HepG2 (cell line): ENCODE measurements around the gene OR2T2. TPM values are rescaled to one million over a fixed set of nuclear protein-coding genes. Genes with fewer than 3 reads are reported as not detected.
"Not testable (repeated sequence)": the region's sequence is repeated elsewhere in the genome, so short reads cannot be mapped to it uniquely, and the experiment has no call there.

Source experiments
- ATAC-seq: fragments of 200-7000 bp; cut with Tn5 transposase; 3 replicates; pipeline ENCODE4 v1.9.1; 2020; ENCODE audit warnings: mild to moderate bottlenecking, moderate library complexity
- Bru-seq: library from RNA; stranded (reverse); fragments of 400-500 nt; gene quantifications from one replicate; lab custom pipeline; 2021; lab: Mats Ljungman, UMichigan
- BruChase-seq, 2 experiments: library from RNA; stranded (reverse); fragments of 400-500 nt; gene quantifications; one replicate each; lab custom pipeline; 2021; lab: Mats Ljungman, UMichigan
- BruUV-seq: library from RNA; stranded (reverse); fragments of 400-500 nt; replicated peaks from 2 replicates; lab custom pipeline; 2021; lab: Mats Ljungman, UMichigan
- CTCF ChIA-PET: fragments of 300-600 bp; formaldehyde crosslinking; extraction: SDS; loops from one replicate; lab custom pipeline; 2021; ENCODE audit warnings: low total read pairs, inconsistent platforms, low intra/inter-chr PET ratio; lab: Yijun Ruan, JAX
- POLR2A ChIA-PET: fragments of 350-600 bp; sonication (Branson Sonifier 250); formaldehyde crosslinking; loops from one replicate; lab custom pipeline; 2020; ENCODE audit warnings: antibody characterized with exemption, inconsistent platforms; lab: Yijun Ruan, JAX
- DNase-seq: peaks from one replicate; pipeline ENCODE4 v3.0.0-alpha.2; 2015; ENCODE audit warnings: low spot score
- FAIRE-seq: peaks from 3 replicates; lab custom pipeline; 2011; peaks lifted over from hg19 to GRCh38; lab: Jason Lieb, UNC
- H2AFZ ChIP-seq: one replicate; pipeline ENCODE4 v1.6.1; 2011; ENCODE audit warnings: low read length, inconsistent platforms
- H3K27ac ChIP-seq: fragments of 300-600 bp; 3 replicates; pipeline ENCODE4 v1.8.0; 2011; ENCODE audit warnings: mixed run types, mild to moderate bottlenecking, mixed read lengths, low read length, inconsistent platforms; ENCODE audit not compliant: insufficient read depth; ENCODE audit errors: extremely low read length
- H3K27me3 ChIP-seq, 2 experiments: fragments of 200-600 bp in 1 of 2; 2 replicates in 1 of 2; 3 replicates in 1 of 2; pipeline versions ENCODE4 v1.6.0 to v1.8.0; 2011; ENCODE audit warnings: low read length in 2 of 2, mild to moderate bottlenecking in 2 of 2, moderate library complexity in 2 of 2, inconsistent platforms in 1 of 2; ENCODE audit not compliant: insufficient read depth in 2 of 2, control insufficient read depth in 1 of 2
- H3K36me3 ChIP-seq, 2 experiments: fragments of 200-600 bp in 1 of 2; replicated peaks in 1 of 2; 2 replicates in 1 of 2; 3 replicates in 1 of 2; pipeline versions ENCODE4 v1.5.1 to v1.8.0; 2011; ENCODE audit warnings: low read length in 2 of 2, inconsistent platforms in 1 of 2; ENCODE audit not compliant: insufficient read depth in 2 of 2, control insufficient read depth in 1 of 2
- H3K4me1 ChIP-seq: 2 replicates; pipeline ENCODE4 v1.5.1; 2012; ENCODE audit warnings: low read length, inconsistent platforms; ENCODE audit not compliant: insufficient read depth
- H3K4me2 ChIP-seq: 2 replicates; pipeline ENCODE4 v1.6.0; 2011; ENCODE audit warnings: low read depth, low read length, inconsistent platforms
- H3K4me3 ChIP-seq, 3 experiments: fragments of 200-600 bp in 1 of 3; sonication (generic), shearing (Covaris generic) in 1 of 3; replicated peaks in 1 of 3; 2 replicates each; pipeline ENCODE4 v1.5.1; 2011 to 2016; ENCODE audit warnings: low read length in 3 of 3, inconsistent platforms in 2 of 3, low read depth in 2 of 3, mild to moderate bottlenecking in 2 of 3, control low read depth in 1 of 3, mixed read lengths in 1 of 3; ENCODE audit not compliant: insufficient read depth in 1 of 3
- H3K79me2 ChIP-seq: one replicate; pipeline ENCODE4 v1.6.1; 2011; ENCODE audit warnings: low read length, inconsistent platforms; ENCODE audit not compliant: insufficient read depth
- H3K9ac ChIP-seq: 2 replicates; pipeline ENCODE4 v1.6.0; 2011; ENCODE audit warnings: mild to moderate bottlenecking, low read depth, low read length, inconsistent platforms; ENCODE audit not compliant: insufficient read depth
- H3K9me3 ChIP-seq: 2 replicates; pipeline ENCODE4 v1.5.1; 2012; ENCODE audit warnings: mild to moderate bottlenecking, low read length
- H4K20me1 ChIP-seq: 2 replicates; pipeline ENCODE4 v1.6.0; 2011; ENCODE audit warnings: inconsistent platforms, mild to moderate bottlenecking, low read length, moderate library complexity; ENCODE audit not compliant: insufficient read depth
- NCOA2 ChIP-seq: sonication (generic); formaldehyde crosslinking; IDR thresholded peaks from 2 replicates; pipeline ENCODE4 v1.8.0; 2022; ENCODE audit warnings: inconsistent platforms
- ZZZ3 ChIP-seq: sonication (generic); formaldehyde crosslinking; IDR thresholded peaks from 2 replicates; pipeline ENCODE4 v1.4.0; 2020; ENCODE audit warnings: missing genetic modification reagents, mild to moderate bottlenecking, borderline replicate concordance
- WGBS: methylation state at CpG from one replicate; pipeline ENCODE4 v1.1.6; 2017; ENCODE audit warnings: low lambda C conversion rate; 5-methylcytosine and 5-hydroxymethylcytosine counted together
- in situ Hi-C: cut with HindIII; loops from 2 replicates; pipeline ENCODE4 v1.10.0; 2017; ENCODE audit warnings: low pct_unique_long_range_greater_than_20kb; ENCODE audit not compliant: extremely low pct_ligation_motif_present
- intact Hi-C: fragments of 100-400 bp; cut with micrococcal nuclease; formaldehyde crosslinking; loops from one replicate; pipeline ENCODE4 v1.10.0; 2022; ENCODE audit not compliant: unreplicated experiment
- long read RNA-seq, 2 experiments: library from RNA in 1 of 2; library from polyadenylated mRNA in 1 of 2; stranded (forward) in 1 of 2; unstranded in 1 of 2; transcript quantifications; one replicate each; pipeline ENCODE4 v2.0.0, GENCODE V29; 2019 to 2022
- polyA minus RNA-seq, 3 experiments: library from RNA; depleted of rRNA, polyadenylated mRNA; stranded (reverse); fragments of >200 nt; gene quantifications; 2 replicates each; pipeline ENCODE4 v1.2.3, GENCODE V29; 2011; ENCODE audit warnings: low replicate concordance in 1 of 3
- polyA plus RNA-seq, 8 experiments: library from polyadenylated mRNA; depleted of rRNA in 3 of 8; stranded (reverse) in 7 of 8; unstranded in 1 of 8; fragments of >200 nt; fragmentation: Illumina TruSeq in 4 of 8; extraction: Trizol in 4 of 8; gene quantifications; 2 replicates each; pipeline versions ENCODE4 v1.2.1 to v1.2.3, GENCODE V29; 2011 to 2016; ENCODE audit warnings: low read depth in 4 of 8, missing spikeins in 1 of 8, mixed read lengths in 1 of 8; ENCODE audit not compliant: insufficient read depth in 1 of 8
- total RNA-seq, 5 experiments: library from RNA; depleted of rRNA; stranded (reverse); fragments of >200 nt; fragmentation: Illumina TruSeq; extraction: Trizol; gene quantifications; 2 replicates each; pipeline ENCODE4 v1.2.3, GENCODE V29; 2016; ENCODE audit warnings: low read depth in 1 of 5
- TF ChIP-seq, protein P1 (sequence below): sonication (generic); formaldehyde crosslinking; IDR thresholded peaks from 2 replicates; pipeline ENCODE4 v1.5.1; 2020; ENCODE audit warnings: missing genetic modification reagents, mild to moderate bottlenecking, borderline replicate concordance

The OR2T2 gene
- not detected in 2 replicates for total RNA-seq (2016; rRNA removed; fragmentation: Illumina TruSeq; extraction: Trizol)
- total RNA-seq (2016; cell fraction: cytosol; rRNA removed; fragmentation: Illumina TruSeq; extraction: Trizol; ENCODE audit: low read depth): not detected in 2 replicates
- total RNA-seq (2016; cell fraction: insoluble cytoplasmic fraction; rRNA removed; fragmentation: Illumina TruSeq; extraction: Trizol): not detected in 2 replicates
- total RNA-seq (2016; cell fraction: membrane; rRNA removed; fragmentation: Illumina TruSeq; extraction: Trizol): not detected in 2 replicates
- not detected in 2 replicates for total RNA-seq (2016; cell fraction: nucleus; rRNA removed; fragmentation: Illumina TruSeq; extraction: Trizol)
- not detected in 2 replicates for polyA plus RNA-seq (2011; rRNA removed)
- polyA plus RNA-seq (2011; cell fraction: cytosol; rRNA removed): not detected in 2 replicates
- polyA plus RNA-seq (2011; cell fraction: nucleus; rRNA removed): not detected in 2 replicates
- polyA plus RNA-seq (2012): not detected in 2 replicates
- not detected in 2 replicates for polyA plus RNA-seq (2016; cell fraction: cytosol; fragmentation: Illumina TruSeq; extraction: Trizol; ENCODE audit: low read depth)
- polyA plus RNA-seq (2016; cell fraction: insoluble cytoplasmic fraction; fragmentation: Illumina TruSeq; extraction: Trizol; ENCODE audit: low read depth): not detected in 2 replicates
- not detected in 2 replicates for polyA plus RNA-seq (2016; cell fraction: membrane; fragmentation: Illumina TruSeq; extraction: Trizol; ENCODE audit: low read depth)
- not detected in 2 replicates for polyA plus RNA-seq (2016; cell fraction: nucleus; fragmentation: Illumina TruSeq; extraction: Trizol; ENCODE audit: insufficient read depth, low read depth)
- polyA minus RNA-seq (2011; rRNA and poly(A)+ RNA removed; ENCODE audit: low replicate concordance): 0.75 TPM in 1 of 2 replicates, not detected in the other
- polyA minus RNA-seq (2011; cell fraction: cytosol; rRNA and poly(A)+ RNA removed): not detected in 2 replicates
- not detected in 2 replicates for polyA minus RNA-seq (2011; cell fraction: nucleus; rRNA and poly(A)+ RNA removed)
- not detected for Bru-seq, nascent RNA
- BruChase-seq, experiment 1, labeled RNA remaining after a 6-hour chase: percentile 13 among the genes with signal in this experiment
- BruChase-seq, experiment 2, labeled RNA remaining after a 2-hour chase: percentile 8 among the genes with signal in this experiment
- long read RNA-seq, experiment 1: 0 reads
- long read RNA-seq, experiment 2: 0 reads

DNA sequence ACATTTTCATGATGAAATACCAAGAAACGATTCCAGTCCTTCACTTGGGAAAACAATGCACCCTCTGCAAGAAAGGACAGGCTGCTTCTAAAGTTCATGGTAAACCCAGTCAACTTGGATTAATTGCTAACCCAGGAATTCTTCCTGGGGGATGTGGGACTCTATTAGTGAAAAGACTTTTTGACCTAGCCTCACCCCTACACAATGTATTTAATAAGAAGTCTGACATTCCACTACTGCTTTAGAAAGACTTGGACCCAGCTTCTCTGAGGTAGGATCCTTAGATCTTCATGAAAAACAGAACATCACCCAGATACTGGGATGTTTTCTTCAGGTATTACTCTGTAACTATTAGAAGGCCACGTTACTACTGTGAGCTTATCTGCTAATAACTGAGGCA, at the start of gene OR2T2:
Gene OR2T2 (plus strand): TSS at position 239 of the 400 bp plus-strand sequence. CDS start 7,161 bp downstream, outside the sequence.
- H3K9ac ChIP-seq, H3K27ac ChIP-seq, H3K79me2 ChIP-seq, H3K9me3 ChIP-seq, H3K36me3 ChIP-seq, H2AFZ ChIP-seq, H3K4me3 ChIP-seq, DNase-seq, H3K4me1 ChIP-seq, BruUV-seq, ATAC-seq, in situ Hi-C loops, H4K20me1 ChIP-seq, FAIRE-seq, intact Hi-C loops, H3K4me2 ChIP-seq, CTCF ChIA-PET, POLR2A ChIA-PET, H3K27me3 ChIP-seq: not testable (repeated sequence)
- 21% methylated on average over 1 of the region's 2 CpGs for WGBS

GRCh38 chr1:248402748-248403147, 42.7 kb upstream of the OR2T2 start, which contains the start of gene OR2T1:
TSS of gene OR2T1 (plus strand) at chr1:248403048. CDS start at chr1:248406148, 3,100 bp downstream.
- no peak for FAIRE-seq
- TF ChIP-seq, protein P1, sequence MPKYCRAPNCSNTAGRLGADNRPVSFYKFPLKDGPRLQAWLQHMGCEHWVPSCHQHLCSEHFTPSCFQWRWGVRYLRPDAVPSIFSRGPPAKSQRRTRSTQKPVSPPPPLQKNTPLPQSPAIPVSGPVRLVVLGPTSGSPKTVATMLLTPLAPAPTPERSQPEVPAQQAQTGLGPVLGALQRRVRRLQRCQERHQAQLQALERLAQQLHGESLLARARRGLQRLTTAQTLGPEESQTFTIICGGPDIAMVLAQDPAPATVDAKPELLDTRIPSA (CRISPR knock-in tag): no peak
- TF ChIP-seq ZZZ3 (CRISPR knock-in tag) (no peak), NCOA2 (CRISPR knock-in tag) (no peak)

More at GRCh38 chr1:248402748-248403147, 42.7 kb upstream of the OR2T2 start, which contains the start of gene OR2T1:
- BruUV-seq: no TSS peak
- ChIA-PET POLR2A (no interaction called here), CTCF (no interaction called here)
- Histone ChIP-seq H3K36me3 (no peaks in the 10 kb centered on the region), H4K20me1 (no peaks in the 10 kb centered on the region), H3K79me2 (no peaks in the 10 kb centered on the region), H2AFZ (no peak within 1 kb of the TSS), H3K9me3 (peaks cover 21% of the 10 kb centered on the region), H3K4me2 (no peak within 1 kb of the TSS), H3K4me1 (no peaks in the 10 kb centered on the region), H3K27me3 (no peaks in the 10 kb centered on the region), H3K27ac (no peak within 1 kb of the TSS), H3K4me3 (no peak within 1 kb of the TSS), H3K9ac (no peak within 1 kb of the TSS)
- 16% methylated on average over 3 of the region's 3 CpGs for WGBS
- DNase-seq: no peak
- in situ Hi-C loops: no loop called here
- intact Hi-C loops: no loop called here
- ATAC-seq: no peak
